GM19099 (cell line): Measurements from ENCODE around the gene C1GALT1C1.

ENCODE experiments used
- POLR2A ChIP-seq: IDR thresholded peaks from 3 replicates; pipeline ENCODE4 v1.6.1; 2011; ENCODE audit warnings: low read depth; ENCODE audit not compliant: insufficient read length; ENCODE audit errors: extremely low read depth

C1GALT1C1 gene

GRCh38 chrX:120629667-120630537 lies at the start of gene C1GALT1C1:
Gene C1GALT1C1 (minus strand): TSS chrX:120630054. CDS start chrX:120627166, 2,888 bp downstream.
- peak; percentile 75 for TF ChIP-seq POLR2A

- no peak for TF ChIP-seq POLR2A
Measured at GRCh38 chrX:120677004-120677652, 47.3 kb upstream of the C1GALT1C1 start.

- TF ChIP-seq POLR2A: no peak
Measured at GRCh38 chrX:120672841-120673530, 43.1 kb upstream of the C1GALT1C1 start.

GRCh38 chrX:120672389-120672788 lies 42.5 kb upstream of the C1GALT1C1 start:
- no peak for TF ChIP-seq POLR2A

- TF ChIP-seq POLR2A: no peak
Measured at GRCh38 chrX:120671963-120672362, 42.1 kb upstream of the C1GALT1C1 start.

GRCh38 chrX:120668357-120668756 lies 38.5 kb upstream of the C1GALT1C1 start:
- TF ChIP-seq POLR2A: no peak

GRCh38 chrX:120664081-120664480 lies 34.2 kb upstream of the C1GALT1C1 start:
- no peak for TF ChIP-seq POLR2A

GRCh38 chrX:120662662-120663061 lies 32.8 kb upstream of the C1GALT1C1 start:
- no peak for TF ChIP-seq POLR2A

GRCh38 chrX:120660637-120661036 lies 30.8 kb upstream of the C1GALT1C1 start:
- no peak for TF ChIP-seq POLR2A

- no peak for TF ChIP-seq POLR2A
Measured at GRCh38 chrX:120653000-120653399, 23.1 kb upstream of the C1GALT1C1 start.

GRCh38 chrX:120647127-120647526 lies 17.3 kb upstream of the C1GALT1C1 start:
- no peak for TF ChIP-seq POLR2A

- TF ChIP-seq POLR2A: no peak
Measured at GRCh38 chrX:120642871-120643270, 13.0 kb upstream of the C1GALT1C1 start.

GRCh38 chrX:120638619-120639018 lies 8.8 kb upstream of the C1GALT1C1 start:
- TF ChIP-seq POLR2A: no peak

GRCh38 chrX:120625371-120625770 lies 4.5 kb downstream of the C1GALT1C1 start:
- TF ChIP-seq POLR2A: no peak

- TF ChIP-seq POLR2A: no peak
Measured at GRCh38 chrX:120617996-120618630, 11.7 kb downstream of the C1GALT1C1 start.
